Caco-2 (cell line): ENCODE data around the gene GATM. TPM values are rescaled to one million over a fixed set of nuclear protein-coding genes. Genes with fewer than 3 reads are reported as not detected.

Source experiments
- BruUV-seq: library from RNA; stranded (reverse); fragments of 400-500 nt; replicated peaks from 2 replicates; lab custom pipeline; 2021; lab: Mats Ljungman, UMichigan
- CTCF ChIA-PET: fragments of 300-600 bp; sonication (Branson Sonifier 250); formaldehyde crosslinking; loops from one replicate; lab custom pipeline; 2022; ENCODE audit warnings: antibody characterized with exemption; lab: Charles Lee
- POLR2A ChIA-PET: fragments of 300-600 bp; sonication (Branson Sonifier 250); formaldehyde crosslinking; loops from one replicate; lab custom pipeline; 2022; ENCODE audit warnings: antibody characterized with exemption; lab: Charles Lee
- DNase-seq, 2 experiments: peaks; one replicate each; pipeline versions ENCODE4 v3.0.0 to v3.0.0-alpha.2; 2020 to 2022
- H3K27me3 ChIP-seq: replicated peaks from 2 replicates; pipeline ENCODE4 v1.6.0; 2011; ENCODE audit warnings: low read length; ENCODE audit not compliant: control insufficient read depth, insufficient read depth
- H3K36me3 ChIP-seq: 2 replicates; pipeline ENCODE4 v1.5.1; 2011; ENCODE audit warnings: low read length; ENCODE audit not compliant: control insufficient read depth, insufficient read depth
- H3K4me1 ChIP-seq: fragments of 250-450 bp; sonication (Bioruptor Pico); 2 replicates; pipeline ENCODE4 v1.5.1; 2020; ENCODE audit warnings: mild to moderate bottlenecking
- H3K4me3 ChIP-seq: 2 replicates; pipeline ENCODE4 v1.5.1; 2011; ENCODE audit warnings: low read depth, mild to moderate bottlenecking, control low read depth, low read length
- H3K9me3 ChIP-seq: fragments of 250-450 bp; sonication (Bioruptor Pico); 2 replicates; pipeline ENCODE4 v1.5.1; 2020; ENCODE audit warnings: mild to moderate bottlenecking, moderate library complexity
- H3K27ac Mint-ChIP-seq: one replicate; pipeline ENCODE4 v1.8.0; 2022; ENCODE audit warnings: mixed read lengths; ENCODE audit not compliant: unreplicated experiment
- H3K27me3 Mint-ChIP-seq: one replicate; pipeline ENCODE4 v1.8.0; 2022; ENCODE audit warnings: mixed read lengths; ENCODE audit not compliant: insufficient read depth, unreplicated experiment
- H3K36me3 Mint-ChIP-seq: one replicate; pipeline ENCODE4 v1.8.0; 2022; ENCODE audit warnings: mild to moderate bottlenecking, mixed read lengths; ENCODE audit not compliant: insufficient read depth, unreplicated experiment
- H3K4me1 Mint-ChIP-seq: one replicate; pipeline ENCODE4 v1.8.0; 2022; ENCODE audit warnings: low read depth, mixed read lengths; ENCODE audit not compliant: unreplicated experiment
- H3K4me3 Mint-ChIP-seq: one replicate; pipeline ENCODE4 v1.8.0; 2022; ENCODE audit warnings: mild to moderate bottlenecking, moderate library complexity, mixed read lengths; ENCODE audit not compliant: unreplicated experiment
- H3K9me3 Mint-ChIP-seq: one replicate; pipeline ENCODE4 v1.8.0; 2022; ENCODE audit warnings: mixed read lengths; ENCODE audit not compliant: unreplicated experiment
- CTCF ChIP-seq, 2 experiments: fragments of 200-600 bp in 1 of 2; IDR thresholded peaks; 1 replicate in 1 of 2; 2 replicates in 1 of 2; pipeline versions ENCODE4 v1.5.1 to v1.8.0; 2011 to 2022; ENCODE audit warnings: antibody characterized with exemption in 1 of 2, control low read depth in 1 of 2, inconsistent platforms in 1 of 2, low read depth in 1 of 2, low read length in 1 of 2, mild to moderate bottlenecking in 1 of 2, moderate library complexity in 1 of 2; ENCODE audit not compliant: insufficient read depth in 1 of 2, severe bottlenecking in 1 of 2, unreplicated experiment in 1 of 2
- intact Hi-C: fragments of 100-400 bp; cut with micrococcal nuclease; formaldehyde crosslinking; loops from one replicate; pipeline ENCODE4 v1.10.0; 2022; ENCODE audit not compliant: unreplicated experiment
- total RNA-seq: library from RNA; stranded (reverse); gene quantifications from 2 replicates; pipeline ENCODE4 v1.2.3, GENCODE V29; 2022

Gene GATM
- total RNA-seq, 1 experiment from 2014 or later, result 4.4 TPM

- Mint-ChIP-seq H3K9me3 (no peaks in the 10 kb centered on the region), H3K27me3 (no peaks in the 10 kb centered on the region), H3K4me1 (peaks cover 45% of the 10 kb centered on the region), H3K36me3 (peaks cover under 1% of the 10 kb centered on the region), H3K4me3 (no peak overlapping the region), H3K27ac (no peak overlapping the region)
- no TSS peak for BruUV-seq
- Histone ChIP-seq H3K4me1 (peaks cover 52% of the 10 kb centered on the region), H3K4me3 (no peak overlapping the region), H3K36me3 (no peaks in the 10 kb centered on the region; the same call in 1 of the 2 replicates), H3K9me3 (no peaks in the 10 kb centered on the region), H3K27me3 (no peaks in the 10 kb centered on the region)
- no peak for TF ChIP-seq CTCF (IDR thresholded peaks at IDR 0.05; ENCODE audit: insufficient read depth in 1 of 2, low read depth in 1 of 2, low read length in 1 of 2, severe bottlenecking in 1 of 2, unreplicated experiment in 1 of 2)
- ChIA-PET POLR2A (no interaction called here), CTCF (no interaction called here)
- DNase-seq, result no peak
- intact Hi-C loops, result no loop called here
Observed at GRCh38 chr15:45384700-45385099, 6.4 kb upstream of the GATM start.

- Mint-ChIP-seq H3K27ac (no peak overlapping the region), H3K9me3 (no peaks in the 10 kb centered on the region), H3K4me1 (peaks cover 44% of the 10 kb centered on the region), H3K36me3 (peaks cover 4% of the 10 kb centered on the region), H3K27me3 (no peaks in the 10 kb centered on the region), H3K4me3 (no peak overlapping the region)
- intact Hi-C loops, result no loop called here
- ChIA-PET CTCF (no interaction called here), POLR2A (no interaction called here)
- no peak for TF ChIP-seq CTCF (IDR thresholded peaks at IDR 0.05; ENCODE audit: insufficient read depth in 1 of 2, low read depth in 1 of 2, low read length in 1 of 2, severe bottlenecking in 1 of 2, unreplicated experiment in 1 of 2)
- no peaks in the 10 kb centered on the region for H3K36me3 ChIP-seq
- no TSS peak for BruUV-seq
- H3K4me3 ChIP-seq, result no peak overlapping the region
- DNase-seq, result no peak
- H3K27me3 ChIP-seq, result no peaks in the 10 kb centered on the region
- no peaks in the 10 kb centered on the region for H3K9me3 ChIP-seq
- peaks cover 40% of the 10 kb centered on the region for H3K4me1 ChIP-seq
Observed at GRCh38 chr15:45378913-45379262, 544 bp upstream of the GATM start.

GRCh38 chr15:45377609-45378148 lies 665 bp downstream of the GATM start:
- DNase-seq, result no peak
- BruUV-seq, result no TSS peak
- H3K27ac Mint-ChIP-seq, result no peak overlapping the region
- H3K36me3 ChIP-seq, result no peaks in the 10 kb centered on the region
- no peaks in the 10 kb centered on the region for H3K27me3 Mint-ChIP-seq
- ChIA-PET CTCF (no interaction called here), POLR2A (no interaction called here)
- H3K4me3 ChIP-seq, result no peak overlapping the region
- H3K4me1 Mint-ChIP-seq, result peaks cover 51% of the 10 kb centered on the region
- H3K9me3 ChIP-seq, result no peaks in the 10 kb centered on the region
- H3K4me3 Mint-ChIP-seq, result no peak overlapping the region
- no peaks in the 10 kb centered on the region for H3K9me3 Mint-ChIP-seq
- TF ChIP-seq CTCF (IDR thresholded peaks at IDR 0.05; ENCODE audit: insufficient read depth in 1 of 2, low read depth in 1 of 2, low read length in 1 of 2, severe bottlenecking in 1 of 2, unreplicated experiment in 1 of 2), result no peak
- peaks cover 4% of the 10 kb centered on the region for H3K36me3 Mint-ChIP-seq
- peaks cover 49% of the 10 kb centered on the region for H3K4me1 ChIP-seq
- H3K27me3 ChIP-seq, result no peaks in the 10 kb centered on the region
- intact Hi-C loops, result no loop called here
